HK-2 (cell line): ENCODE data around the gene KCP.

Experiments
- DNase-seq: peaks from one replicate; pipeline ENCODE4 v3.0.0-alpha.2; 2018; ENCODE audit not compliant: unreplicated experiment

Gene KCP

DNA sequence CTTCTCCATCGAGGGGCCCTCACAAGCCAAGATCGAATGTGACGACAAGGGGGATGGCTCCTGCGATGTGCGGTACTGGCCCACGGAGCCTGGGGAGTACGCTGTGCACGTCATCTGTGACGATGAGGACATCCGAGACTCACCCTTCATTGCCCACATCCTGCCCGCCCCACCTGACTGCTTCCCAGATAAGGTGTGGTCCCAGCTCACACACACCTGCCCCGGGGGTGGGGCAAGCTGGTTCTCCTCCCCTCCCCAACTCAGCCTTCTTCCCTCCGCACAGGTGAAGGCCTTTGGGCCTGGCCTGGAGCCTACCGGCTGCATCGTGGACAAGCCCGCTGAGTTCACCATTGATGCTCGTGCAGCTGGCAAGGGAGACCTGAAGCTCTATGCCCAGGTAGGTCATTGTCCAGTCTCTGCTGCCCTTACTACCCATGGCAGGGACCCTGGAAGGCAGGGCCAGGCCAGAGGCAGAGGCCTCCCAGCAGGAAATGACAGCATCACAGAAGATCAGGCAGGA lies 69.3 kb downstream of the KCP start:
- DNase-seq, result no peak

DNA sequence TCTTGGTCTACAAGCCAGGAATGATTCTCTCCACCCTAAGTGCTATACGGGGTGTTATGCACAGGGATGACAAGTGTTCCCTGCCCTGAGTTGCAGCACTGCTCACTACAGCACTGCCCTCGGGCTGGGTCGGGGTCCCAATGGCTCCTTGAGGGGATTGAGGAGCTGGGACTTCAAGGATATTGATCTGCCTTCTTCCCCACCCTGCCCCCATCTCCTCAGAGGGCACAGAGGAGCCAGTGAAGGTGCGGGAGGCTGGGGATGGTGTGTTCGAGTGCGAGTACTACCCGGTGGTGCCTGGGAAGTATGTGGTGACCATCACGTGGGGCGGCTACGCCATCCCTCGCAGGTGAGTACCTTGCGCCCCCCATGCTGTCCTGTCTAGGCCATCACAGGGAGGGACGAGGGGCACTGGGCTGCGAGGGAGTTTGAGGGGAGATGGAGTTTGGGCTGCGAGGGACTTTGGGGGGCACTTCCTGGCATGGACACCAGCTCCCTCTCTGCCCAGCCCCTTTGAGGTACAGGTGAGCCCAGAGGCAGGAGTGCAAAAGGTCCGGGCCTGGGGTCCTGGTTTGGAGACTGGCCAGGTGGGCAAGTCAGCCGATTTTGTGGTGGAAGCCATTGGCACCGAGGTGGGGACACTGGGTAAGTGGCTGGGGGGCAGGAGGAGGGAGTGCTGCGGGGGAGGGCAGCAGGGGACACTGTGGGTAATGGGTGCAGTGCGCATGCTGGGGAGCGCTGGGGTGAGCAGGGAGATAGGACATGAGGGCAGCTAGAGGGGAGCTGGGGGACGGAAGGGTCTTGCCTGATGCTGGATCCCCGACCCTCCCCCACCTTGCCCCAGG lies 70.0 kb downstream of the KCP start:
- no peak for DNase-seq

DNA sequence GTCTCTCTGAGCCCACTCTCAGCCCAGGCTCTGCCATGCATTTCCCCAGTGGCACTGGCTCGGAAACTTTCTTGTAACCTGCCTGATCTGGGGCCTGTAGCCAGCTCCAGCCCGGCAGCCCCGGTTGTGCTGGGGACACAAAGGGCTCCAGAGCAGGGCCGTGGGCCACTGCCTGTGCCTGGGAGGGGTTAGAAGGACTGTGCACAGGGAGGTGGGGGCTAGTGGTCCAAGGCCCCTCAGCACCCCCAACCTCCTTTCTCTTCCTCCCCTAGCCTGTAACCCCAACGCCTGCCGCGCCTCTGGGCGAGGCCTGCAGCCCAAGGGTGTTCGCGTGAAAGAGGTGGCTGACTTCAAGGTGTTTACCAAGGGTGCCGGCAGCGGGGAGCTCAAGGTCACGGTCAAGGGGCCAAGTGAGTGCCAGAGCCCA lies 70.7 kb downstream of the KCP start:
- no peak for DNase-seq

DNA sequence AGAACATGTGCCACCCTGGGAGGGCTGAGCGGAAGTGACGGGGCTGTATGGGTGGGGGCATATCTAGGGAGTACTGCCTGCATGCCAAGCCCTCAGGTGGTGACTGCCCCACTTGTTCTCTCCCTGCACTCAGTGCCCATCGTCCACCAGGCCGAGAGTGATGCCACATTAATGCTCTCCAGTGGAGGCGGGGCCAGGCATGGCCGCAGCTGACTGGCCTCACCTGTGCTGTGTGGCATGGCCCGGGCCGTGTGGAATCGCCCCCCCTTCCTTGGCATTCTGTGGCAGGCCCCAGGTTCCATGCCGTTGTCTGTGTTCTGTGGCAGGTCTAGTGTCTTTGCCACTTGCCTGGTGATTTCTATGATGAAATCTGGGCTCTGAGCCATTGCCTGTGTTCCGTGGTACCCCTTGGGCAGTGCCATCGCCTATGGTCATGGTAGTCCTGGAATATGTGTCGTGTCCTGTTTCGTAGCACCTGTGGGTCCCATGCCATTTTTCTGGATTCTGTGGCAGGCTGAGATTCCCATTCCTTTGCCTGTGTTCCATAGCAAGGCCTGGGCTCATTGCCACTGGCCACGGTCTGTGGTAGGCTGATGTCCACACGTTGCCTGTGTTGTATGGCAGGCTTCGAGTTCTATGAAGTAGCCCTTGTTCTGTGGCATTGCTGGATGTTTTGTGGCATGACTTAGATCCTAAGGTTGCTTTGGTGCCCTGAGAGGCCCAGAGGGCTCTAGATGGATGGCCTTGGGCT lies 71.4 kb downstream of the KCP start:
- DNase-seq, result no peak

DNA sequence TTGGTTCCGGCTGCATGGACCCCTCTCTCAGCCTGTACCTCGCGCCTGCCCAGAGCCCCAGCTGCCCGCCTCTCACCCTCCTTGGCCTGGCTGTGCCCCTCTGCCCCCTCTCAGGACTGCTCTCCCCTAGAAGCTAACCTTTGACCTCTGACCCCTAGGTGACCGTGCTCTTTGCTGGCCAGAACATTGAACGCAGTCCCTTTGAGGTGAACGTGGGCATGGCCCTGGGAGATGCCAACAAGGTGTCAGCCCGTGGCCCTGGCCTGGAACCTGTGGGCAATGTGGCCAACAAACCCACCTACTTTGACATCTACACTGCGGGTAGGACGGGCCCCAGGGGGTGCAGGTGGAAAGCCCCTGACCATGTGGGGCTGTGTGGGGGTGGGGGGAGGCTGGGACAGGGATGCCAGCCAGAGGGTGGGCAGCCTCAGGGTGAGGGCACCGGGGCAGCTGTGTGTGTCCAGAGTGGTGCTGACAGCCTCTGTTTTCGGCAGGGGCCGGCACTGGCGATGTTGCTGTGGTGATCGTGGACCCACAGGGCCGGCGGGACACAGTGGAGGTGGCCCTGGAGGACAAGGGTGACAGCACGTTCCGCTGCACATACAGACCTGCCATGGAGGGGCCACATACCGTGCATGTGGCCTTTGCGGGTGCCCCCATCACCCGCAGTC lies 72.3 kb downstream of the KCP start:
- no peak for DNase-seq

DNA sequence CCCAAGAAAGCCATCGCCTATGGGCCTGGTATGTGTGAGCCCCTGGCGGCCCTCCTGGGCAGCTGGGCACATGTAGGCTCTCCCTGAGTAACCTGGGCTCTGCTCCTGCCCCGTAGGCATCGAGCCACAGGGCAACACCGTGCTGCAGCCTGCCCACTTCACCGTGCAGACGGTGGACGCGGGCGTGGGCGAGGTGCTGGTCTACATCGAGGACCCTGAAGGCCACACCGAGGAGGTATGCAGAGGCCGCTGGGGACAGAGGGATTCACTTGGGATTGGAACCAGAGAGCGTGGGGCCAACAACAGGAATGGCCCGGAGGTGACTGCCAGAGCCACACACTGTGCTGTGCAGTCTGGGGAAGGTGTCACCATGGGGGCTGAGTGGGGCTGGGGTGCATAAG lies 73.0 kb downstream of the KCP start:
- no peak for DNase-seq

DNA sequence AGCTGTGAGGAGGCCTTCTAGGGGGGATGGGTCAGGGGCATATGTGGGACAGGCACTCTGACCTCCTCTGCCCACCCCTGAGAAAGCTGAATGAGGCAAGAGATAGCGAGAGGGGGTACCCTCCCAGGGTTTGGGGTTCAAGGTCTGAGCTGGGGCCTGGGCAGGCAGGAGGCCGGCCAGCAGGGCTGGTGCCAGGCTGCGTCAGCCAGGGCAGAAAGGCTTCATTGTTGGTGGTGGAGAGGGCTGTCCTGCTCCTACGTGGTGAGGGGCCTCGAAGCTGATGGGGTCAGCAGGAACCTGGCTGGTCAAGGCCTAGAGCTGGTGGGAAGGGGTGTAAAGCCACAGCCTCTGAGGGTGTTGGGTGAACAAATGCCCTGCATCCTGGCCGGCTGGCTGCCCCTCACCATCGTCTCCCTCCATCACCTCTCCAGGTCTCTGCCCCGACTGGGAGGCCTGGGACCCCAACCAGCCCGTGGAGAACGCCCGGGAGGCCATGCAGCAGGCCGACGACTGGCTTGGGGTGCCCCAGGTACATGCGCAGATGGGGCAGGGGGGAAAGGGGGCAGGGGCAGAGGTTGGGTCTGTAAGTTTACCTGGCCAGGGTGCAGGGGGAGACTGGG lies 73.7 kb downstream of the KCP start:
- DNase-seq, result no peak

DNA sequence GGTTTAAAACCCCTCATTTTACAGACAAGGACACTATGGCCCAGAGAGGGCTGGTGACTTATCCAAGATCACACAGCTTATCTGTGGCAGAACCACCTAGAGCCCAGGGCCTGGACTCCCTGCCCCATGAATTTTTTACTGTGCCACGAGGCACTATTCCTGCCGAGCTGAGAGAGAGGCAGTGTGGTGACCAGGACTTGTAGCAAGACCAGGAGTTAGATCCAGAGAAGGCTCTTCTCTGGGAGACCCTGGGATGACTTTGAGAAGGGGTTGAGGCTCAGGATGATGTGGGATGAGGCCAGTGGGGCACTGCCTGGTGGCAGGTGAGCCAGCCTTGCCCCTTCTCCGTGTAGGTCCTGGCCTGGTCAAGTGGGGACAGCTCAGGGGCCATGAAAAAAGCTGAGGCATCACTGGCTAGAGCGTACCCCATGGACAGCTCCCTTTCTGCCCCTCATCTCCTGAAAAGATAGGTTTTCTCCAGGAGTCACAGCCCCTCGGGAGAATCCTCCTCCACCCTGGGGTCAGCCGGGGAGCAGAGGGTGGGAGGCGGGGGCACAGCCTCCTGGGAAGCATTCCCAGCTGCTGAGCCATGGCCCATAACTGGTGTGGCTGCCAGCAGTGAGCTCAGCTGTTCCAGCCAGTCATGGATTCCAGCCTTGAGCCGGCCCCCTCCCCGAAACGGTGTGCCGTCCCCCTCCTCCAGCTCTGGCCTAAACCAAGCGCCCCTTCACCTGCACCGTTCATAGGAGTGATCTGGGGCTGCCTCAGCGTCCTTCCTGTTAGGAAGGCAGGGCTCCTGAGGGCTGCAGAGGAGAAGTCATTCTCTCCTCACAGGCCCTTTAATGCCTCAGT lies 74.5 kb downstream of the KCP start:
- no peak for DNase-seq

DNA sequence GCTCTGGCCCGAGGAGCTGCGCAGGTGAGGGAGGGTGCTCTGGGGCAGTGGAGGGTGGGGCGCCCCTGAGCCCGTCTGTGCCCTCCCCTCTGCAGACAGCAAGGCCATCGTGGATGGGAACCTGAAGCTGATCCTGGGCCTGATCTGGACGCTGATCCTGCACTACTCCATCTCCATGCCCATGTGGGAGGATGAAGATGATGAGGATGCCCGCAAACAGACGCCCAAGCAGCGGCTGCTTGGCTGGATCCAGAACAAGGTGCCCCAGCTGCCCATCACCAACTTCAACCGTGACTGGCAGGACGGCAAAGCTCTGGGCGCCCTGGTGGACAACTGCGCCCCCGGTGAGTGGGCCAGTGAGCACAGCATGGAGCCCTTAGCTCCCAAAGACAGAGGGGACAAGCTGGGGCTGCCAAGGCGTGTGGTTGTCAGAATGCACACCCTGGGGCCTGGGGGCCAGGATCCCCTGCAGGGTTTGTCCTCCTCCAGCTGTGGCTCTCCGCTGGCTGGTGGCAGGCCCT lies 75.2 kb downstream of the KCP start:
- no peak for DNase-seq

DNA sequence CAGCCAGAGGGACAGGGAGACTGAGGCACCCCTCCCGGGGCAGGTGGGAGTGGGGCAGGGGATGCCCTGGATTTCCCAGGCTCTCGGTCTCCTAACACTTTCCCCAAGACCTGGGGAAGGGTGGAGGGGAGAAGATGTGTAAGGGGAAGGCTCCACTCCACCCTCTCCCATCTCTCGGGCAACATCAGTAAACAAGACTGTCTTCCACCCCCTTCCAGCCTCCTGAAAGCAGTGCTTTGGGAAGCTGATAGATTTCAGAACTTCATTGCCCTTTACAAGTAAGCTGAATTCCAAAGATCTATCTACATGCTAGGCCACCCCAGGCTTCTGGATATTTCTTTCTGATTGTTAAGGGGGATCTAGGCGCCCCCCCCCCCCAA lies 76.6 kb downstream of the KCP start:
- no peak for DNase-seq

DNA sequence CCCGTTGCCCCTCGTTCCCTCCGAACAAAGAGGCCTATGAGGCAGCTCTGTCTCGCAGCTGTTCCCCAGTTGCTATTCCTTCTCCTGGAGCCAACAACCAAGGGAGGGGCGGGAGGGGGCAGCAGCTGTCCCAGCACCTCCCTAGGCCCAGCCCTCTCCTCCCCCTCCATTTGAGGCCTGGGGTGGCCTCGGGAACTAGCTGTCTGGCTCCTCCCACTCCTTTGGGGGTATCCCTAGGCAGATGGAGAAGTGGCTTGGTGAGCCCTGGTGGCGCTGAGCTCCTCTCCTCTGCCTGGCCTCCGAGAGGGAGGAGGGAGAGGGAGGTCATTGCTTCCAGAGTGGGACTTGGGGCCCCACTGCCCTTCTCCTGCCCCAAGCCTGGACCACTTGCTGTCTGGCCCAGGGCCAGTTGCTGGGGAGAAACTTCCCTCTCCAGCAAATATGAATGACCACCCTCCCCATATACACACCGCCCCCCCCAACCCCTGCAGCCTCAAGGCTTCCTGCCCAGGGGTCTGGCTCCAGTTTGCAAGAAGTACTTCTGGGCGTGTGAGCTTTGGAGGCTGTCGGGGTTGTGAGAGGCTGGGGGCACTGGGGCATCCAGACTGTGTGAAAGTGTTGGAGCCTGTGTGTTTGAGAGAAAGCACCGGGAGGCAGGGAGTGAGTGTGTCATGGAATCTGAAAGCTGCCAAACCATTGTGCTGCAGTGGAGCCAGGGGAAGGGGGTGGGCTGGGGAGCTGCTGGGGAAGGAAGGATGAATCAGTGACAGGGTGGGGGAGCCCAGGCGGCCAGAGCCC lies 77.2 kb downstream of the KCP start:
- DNase-seq, result no peak

DNA sequence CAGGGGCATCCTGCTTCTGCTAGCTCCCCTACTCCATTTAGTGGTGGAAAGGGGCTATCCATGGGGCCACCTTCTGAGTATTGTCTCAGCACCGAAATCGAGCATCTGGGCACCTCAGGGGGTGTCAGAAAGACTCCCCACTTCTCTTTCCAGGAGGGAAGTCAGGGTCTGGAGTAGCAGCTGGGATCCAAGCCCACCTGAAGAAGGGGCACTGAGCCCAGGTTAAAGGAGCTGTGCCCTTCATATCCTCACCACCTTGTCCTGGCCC lies 77.7 kb downstream of the KCP start:
- DNase-seq, result no peak

DNA sequence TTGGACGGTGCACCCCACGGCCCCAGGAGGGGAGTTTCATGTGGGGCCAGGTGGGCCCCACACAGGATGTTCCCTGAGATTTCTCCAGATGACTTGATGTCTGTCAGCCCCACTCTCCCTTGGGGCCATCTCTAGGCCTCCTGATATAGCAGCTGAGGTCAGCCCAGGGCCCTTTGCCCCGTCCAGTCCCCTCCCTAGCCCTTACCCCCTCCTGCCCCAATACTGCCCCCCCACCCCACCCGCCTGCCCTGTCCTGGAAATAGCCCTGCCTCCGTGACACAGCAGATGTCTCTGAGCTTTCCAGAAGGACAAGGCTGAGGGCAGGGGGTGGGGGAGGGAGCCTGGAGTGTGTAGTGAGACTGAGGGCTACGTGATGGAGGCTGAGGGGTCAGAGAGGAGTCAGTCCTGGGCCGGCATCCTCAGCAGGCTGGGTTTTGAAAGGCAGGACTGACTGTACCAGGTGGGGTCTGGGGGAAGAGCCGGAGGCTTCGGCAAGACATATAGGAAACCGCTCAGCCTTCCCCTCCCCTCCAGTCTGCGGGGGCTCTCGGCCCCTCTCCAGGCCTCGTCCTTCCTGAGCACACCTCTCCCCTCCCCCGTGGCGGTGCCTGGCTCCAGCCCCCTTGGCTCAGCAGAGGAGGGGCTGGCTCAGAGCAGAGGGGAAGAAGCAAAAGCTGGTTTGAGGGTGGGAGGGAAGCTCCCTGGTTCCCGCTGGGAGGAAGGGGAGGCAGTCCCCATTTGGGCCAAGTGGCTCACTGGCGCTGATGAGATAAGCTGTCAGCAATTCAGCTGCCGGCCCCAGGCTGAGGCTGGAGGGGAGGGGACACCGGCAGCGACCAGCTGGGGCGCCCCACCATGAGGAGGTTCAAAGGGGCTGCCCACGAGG lies 78.3 kb downstream of the KCP start:
- DNase-seq, result no peak

DNA sequence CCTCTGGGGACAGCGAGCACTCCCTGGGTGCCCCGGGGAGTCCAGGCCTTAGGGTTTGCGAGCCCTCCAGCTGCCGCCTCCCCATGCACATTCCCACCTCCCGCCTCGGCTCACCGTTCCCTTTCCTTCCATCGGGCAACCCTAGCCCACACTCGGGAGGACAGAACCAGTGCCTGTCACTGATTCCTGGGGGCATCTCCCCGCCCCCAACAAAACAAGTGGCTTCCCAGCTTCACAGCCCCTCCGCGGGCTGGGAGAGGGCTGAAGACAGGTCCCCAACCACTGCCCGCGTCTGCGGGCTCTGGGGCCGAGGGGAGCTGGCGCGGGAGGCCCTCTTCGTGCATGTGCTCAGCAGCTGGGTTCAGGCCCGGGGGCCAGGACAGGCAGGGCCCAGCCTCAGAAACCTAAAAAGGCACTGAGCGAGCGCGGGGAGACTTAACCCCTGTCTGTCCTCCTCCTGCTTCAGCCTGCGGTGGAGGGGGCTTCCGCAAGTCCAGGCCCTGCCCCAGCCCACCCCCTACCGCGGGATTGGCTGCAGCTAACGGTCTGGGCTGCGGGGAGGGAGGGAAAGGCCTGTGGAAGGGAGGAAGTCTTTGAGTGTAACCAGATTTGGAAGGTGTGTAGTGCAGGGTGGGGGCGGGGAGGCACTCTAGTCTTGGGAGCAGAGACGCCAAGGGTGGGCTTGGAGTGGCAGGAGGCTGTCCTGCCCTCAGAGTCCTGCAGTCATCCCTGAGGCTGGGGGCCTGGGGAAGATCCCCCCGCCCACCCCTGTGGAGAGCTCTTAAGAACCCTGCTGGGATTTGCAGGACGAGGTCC lies 79.1 kb downstream of the KCP start:
- peak; percentile 73 for DNase-seq

DNA sequence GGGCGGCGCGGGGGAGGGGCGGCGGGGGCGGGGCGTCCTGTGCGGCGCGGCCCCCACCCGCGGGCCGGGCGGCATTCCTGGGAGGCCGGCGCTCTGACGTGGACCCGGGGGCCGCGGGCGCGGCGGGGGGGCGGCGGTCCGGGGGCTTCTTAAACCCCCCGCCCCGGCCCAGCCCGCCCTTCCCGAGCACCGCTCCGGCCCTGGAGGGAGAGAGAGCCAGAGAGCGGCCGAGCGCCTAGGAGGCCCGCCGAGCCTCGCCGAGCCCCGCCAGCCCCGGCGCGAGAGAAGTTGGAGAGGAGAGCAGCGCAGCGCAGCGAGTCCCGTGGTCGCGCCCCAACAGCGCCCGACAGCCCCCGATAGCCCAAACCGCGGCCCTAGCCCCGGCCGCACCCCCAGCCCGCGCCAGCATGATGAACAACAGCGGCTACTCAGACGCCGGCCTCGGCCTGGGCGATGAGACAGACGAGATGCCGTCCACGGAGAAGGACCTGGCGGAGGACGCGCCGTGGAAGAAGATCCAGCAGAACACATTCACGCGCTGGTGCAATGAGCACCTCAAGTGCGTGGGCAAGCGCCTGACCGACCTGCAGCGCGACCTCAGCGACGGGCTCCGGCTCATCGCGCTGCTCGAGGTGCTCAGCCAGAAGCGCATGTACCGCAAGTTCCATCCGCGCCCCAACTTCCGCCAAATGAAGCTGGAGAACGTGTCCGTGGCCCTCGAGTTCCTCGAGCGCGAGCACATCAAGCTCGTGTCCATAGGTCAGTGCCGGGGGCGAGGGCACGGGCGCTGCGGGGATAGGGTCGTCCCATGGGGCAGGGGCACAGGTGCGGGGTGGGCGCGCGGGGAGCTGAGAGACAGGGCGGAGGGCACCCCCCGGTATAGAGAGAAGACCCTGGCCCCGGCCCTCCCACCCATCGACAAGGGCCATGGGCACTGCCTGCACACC lies 80.0 kb downstream of the KCP start, which contains the start of gene FLNC:
Gene FLNC (plus strand): TSS at position 176 of the 947 bp plus-strand sequence. CDS start 232 bp downstream, at position 408.
- peak; percentile 69 for DNase-seq

DNA sequence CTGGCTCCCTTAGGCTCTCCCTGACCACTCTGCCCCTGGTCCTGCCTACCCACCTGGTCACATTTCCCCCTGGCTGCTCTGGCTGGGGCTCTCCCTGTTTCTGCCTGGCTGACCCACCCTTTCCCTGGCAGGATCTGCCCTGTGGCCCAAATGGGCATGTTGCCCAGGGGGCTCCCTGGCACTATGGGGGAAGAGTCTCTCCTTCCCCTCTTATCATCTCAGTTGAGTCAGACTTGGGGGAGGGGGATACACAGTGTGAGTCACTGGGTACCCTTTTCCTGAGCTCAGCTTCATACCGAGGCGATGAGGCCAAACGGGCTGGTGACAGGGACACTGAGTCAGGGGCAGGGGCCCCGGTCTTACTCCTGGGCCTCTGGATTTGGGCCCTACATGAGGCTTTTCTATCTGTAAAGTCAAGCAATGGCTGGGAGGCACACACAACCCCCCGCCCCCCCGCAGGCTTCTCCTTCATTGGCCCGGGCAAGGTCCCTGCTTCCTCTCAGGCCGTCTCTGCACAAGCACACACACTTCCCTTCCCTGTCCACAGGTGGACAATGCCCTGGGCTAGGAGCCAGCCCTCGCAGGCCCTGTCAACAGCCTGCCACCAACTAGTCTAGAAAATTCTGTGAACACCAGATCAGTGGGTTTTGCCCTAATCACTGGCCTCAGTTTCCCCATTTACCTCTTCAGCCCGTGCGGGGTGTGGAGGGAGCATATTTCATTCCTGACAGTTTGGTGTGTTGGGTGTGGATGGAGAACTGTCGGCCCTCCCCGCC lies 80.9 kb downstream of the KCP start:
- DNase-seq, result peak; percentile 79
